GM23338 (cell line): Measurements from ENCODE around the gene TEX54.

Experiments
- CREB1 ChIP-seq: fragments of 250-450 bp; sonication (Bioruptor Pico); IDR thresholded peaks from 2 replicates; pipeline ENCODE4 v1.5.0; 2020; ENCODE audit warnings: low read depth, mild to moderate bottlenecking, moderate library complexity
- EZH2 ChIP-seq: fragments of 200-600 bp; sonication (generic); IDR thresholded peaks from one replicate; pipeline ENCODE4 v1.8.0; 2017; ENCODE audit warnings: antibody characterized with exemption, mild to moderate bottlenecking, low read depth; ENCODE audit not compliant: unreplicated experiment
- EZH2phosphoT487 ChIP-seq: fragments of 200-600 bp; sonication (generic); IDR thresholded peaks from one replicate; pipeline ENCODE4 v1.8.1; 2018; ENCODE audit warnings: antibody characterized with exemption; ENCODE audit not compliant: unreplicated experiment
- JUNB ChIP-seq: IDR thresholded peaks from one replicate; pipeline ENCODE4 v1.6.1; 2016; ENCODE audit warnings: antibody characterized with exemption; ENCODE audit not compliant: unreplicated experiment
- NANOG ChIP-seq: IDR thresholded peaks from 2 replicates; pipeline ENCODE4 v1.6.1; 2016; ENCODE audit warnings: antibody characterized with exemption, borderline replicate concordance
- POLR2AphosphoS5 ChIP-seq: IDR thresholded peaks from 2 replicates; pipeline ENCODE4 v1.6.1; 2016; ENCODE audit warnings: antibody characterized with exemption, low read depth
- STAT1 ChIP-seq: IDR thresholded peaks from one replicate; pipeline ENCODE4 v1.6.1; 2016; ENCODE audit warnings: antibody characterized with exemption; ENCODE audit not compliant: unreplicated experiment
- ZNF114 ChIP-seq: fragments of 250-450 bp; sonication (Bioruptor Pico); IDR thresholded peaks from 2 replicates; pipeline ENCODE4 v1.5.0; 2020; ENCODE audit warnings: mild to moderate bottlenecking, moderate library complexity
- ZNF331 ChIP-seq: fragments of 250-450 bp; sonication (Bioruptor Pico); IDR thresholded peaks from 2 replicates; pipeline ENCODE4 v1.5.0; 2020; ENCODE audit warnings: low read depth, mild to moderate bottlenecking, moderate library complexity
- TF ChIP-seq, protein P1 (sequence below), 2 experiments: fragments of 200-600 bp in 1 of 2; sonication (generic) in 1 of 2; conservative IDR thresholded peaks; 2 replicates each; pipeline versions ENCODE4 v1.5.1 to v1.6.1; 2016 to 2017; ENCODE audit warnings: antibody characterized with exemption in 2 of 2, low read depth in 2 of 2, mild to moderate bottlenecking in 2 of 2, moderate library complexity in 1 of 2
- TF ChIP-seq, protein P2 (sequence below): IDR thresholded peaks from one replicate; pipeline ENCODE4 v1.6.1; 2018; ENCODE audit warnings: antibody characterized with exemption; ENCODE audit not compliant: unreplicated experiment
- TF ChIP-seq, protein P3 (sequence below): IDR thresholded peaks from 2 replicates; pipeline ENCODE4 v1.6.1; 2016; ENCODE audit warnings: antibody characterized with exemption
- TF ChIP-seq, protein P4 (sequence below): fragments of 250-450 bp; sonication (Bioruptor Pico); IDR thresholded peaks from 2 replicates; pipeline ENCODE4 v1.5.0; 2020; ENCODE audit warnings: mild to moderate bottlenecking, moderate library complexity

DNA sequence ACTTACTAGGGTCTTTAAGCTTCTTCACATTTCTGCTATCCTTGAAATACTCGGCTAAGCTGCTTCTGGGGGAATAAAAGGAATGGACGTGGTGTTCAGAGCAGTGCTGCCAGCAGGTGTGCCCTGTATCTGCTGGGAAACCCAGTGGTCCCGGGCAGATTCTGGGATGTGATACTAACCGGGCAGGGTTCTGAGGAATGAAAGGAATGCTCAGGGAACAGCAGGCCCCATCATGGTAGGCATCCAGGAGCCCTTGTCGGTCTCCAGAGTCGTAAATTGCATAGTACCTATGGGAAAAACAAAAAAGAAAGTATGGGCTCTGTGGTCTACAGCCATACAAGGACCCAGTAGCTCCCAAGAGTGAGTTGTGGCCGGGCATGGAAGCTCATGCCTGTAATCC, 36.4 kb downstream of the TEX54 start:
- TF ChIP-seq, protein P1, sequence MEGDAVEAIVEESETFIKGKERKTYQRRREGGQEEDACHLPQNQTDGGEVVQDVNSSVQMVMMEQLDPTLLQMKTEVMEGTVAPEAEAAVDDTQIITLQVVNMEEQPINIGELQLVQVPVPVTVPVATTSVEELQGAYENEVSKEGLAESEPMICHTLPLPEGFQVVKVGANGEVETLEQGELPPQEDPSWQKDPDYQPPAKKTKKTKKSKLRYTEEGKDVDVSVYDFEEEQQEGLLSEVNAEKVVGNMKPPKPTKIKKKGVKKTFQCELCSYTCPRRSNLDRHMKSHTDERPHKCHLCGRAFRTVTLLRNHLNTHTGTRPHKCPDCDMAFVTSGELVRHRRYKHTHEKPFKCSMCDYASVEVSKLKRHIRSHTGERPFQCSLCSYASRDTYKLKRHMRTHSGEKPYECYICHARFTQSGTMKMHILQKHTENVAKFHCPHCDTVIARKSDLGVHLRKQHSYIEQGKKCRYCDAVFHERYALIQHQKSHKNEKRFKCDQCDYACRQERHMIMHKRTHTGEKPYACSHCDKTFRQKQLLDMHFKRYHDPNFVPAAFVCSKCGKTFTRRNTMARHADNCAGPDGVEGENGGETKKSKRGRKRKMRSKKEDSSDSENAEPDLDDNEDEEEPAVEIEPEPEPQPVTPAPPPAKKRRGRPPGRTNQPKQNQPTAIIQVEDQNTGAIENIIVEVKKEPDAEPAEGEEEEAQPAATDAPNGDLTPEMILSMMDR (conservative IDR thresholded peaks at IDR 0.05; ENCODE audit: low read depth in 2 of 2), result no peak
- TF ChIP-seq JUNB (no peak), POLR2AphosphoS5 (no peak), EZH2 (no peak), NANOG (no peak), EZH2phosphoT487 (no peak), ZNF114 (no peak), ZNF331 (CRISPR knock-in tag) (no peak), CREB1 (CRISPR knock-in tag) (no peak), STAT1 (no peak)
- TF ChIP-seq, protein P2, sequence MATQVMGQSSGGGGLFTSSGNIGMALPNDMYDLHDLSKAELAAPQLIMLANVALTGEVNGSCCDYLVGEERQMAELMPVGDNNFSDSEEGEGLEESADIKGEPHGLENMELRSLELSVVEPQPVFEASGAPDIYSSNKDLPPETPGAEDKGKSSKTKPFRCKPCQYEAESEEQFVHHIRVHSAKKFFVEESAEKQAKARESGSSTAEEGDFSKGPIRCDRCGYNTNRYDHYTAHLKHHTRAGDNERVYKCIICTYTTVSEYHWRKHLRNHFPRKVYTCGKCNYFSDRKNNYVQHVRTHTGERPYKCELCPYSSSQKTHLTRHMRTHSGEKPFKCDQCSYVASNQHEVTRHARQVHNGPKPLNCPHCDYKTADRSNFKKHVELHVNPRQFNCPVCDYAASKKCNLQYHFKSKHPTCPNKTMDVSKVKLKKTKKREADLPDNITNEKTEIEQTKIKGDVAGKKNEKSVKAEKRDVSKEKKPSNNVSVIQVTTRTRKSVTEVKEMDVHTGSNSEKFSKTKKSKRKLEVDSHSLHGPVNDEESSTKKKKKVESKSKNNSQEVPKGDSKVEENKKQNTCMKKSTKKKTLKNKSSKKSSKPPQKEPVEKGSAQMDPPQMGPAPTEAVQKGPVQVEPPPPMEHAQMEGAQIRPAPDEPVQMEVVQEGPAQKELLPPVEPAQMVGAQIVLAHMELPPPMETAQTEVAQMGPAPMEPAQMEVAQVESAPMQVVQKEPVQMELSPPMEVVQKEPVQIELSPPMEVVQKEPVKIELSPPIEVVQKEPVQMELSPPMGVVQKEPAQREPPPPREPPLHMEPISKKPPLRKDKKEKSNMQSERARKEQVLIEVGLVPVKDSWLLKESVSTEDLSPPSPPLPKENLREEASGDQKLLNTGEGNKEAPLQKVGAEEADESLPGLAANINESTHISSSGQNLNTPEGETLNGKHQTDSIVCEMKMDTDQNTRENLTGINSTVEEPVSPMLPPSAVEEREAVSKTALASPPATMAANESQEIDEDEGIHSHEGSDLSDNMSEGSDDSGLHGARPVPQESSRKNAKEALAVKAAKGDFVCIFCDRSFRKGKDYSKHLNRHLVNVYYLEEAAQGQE, result no peak
- TF ChIP-seq, protein P3, sequence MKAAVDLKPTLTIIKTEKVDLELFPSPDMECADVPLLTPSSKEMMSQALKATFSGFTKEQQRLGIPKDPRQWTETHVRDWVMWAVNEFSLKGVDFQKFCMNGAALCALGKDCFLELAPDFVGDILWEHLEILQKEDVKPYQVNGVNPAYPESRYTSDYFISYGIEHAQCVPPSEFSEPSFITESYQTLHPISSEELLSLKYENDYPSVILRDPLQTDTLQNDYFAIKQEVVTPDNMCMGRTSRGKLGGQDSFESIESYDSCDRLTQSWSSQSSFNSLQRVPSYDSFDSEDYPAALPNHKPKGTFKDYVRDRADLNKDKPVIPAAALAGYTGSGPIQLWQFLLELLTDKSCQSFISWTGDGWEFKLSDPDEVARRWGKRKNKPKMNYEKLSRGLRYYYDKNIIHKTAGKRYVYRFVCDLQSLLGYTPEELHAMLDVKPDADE, result no peak
- TF ChIP-seq, protein P4, sequence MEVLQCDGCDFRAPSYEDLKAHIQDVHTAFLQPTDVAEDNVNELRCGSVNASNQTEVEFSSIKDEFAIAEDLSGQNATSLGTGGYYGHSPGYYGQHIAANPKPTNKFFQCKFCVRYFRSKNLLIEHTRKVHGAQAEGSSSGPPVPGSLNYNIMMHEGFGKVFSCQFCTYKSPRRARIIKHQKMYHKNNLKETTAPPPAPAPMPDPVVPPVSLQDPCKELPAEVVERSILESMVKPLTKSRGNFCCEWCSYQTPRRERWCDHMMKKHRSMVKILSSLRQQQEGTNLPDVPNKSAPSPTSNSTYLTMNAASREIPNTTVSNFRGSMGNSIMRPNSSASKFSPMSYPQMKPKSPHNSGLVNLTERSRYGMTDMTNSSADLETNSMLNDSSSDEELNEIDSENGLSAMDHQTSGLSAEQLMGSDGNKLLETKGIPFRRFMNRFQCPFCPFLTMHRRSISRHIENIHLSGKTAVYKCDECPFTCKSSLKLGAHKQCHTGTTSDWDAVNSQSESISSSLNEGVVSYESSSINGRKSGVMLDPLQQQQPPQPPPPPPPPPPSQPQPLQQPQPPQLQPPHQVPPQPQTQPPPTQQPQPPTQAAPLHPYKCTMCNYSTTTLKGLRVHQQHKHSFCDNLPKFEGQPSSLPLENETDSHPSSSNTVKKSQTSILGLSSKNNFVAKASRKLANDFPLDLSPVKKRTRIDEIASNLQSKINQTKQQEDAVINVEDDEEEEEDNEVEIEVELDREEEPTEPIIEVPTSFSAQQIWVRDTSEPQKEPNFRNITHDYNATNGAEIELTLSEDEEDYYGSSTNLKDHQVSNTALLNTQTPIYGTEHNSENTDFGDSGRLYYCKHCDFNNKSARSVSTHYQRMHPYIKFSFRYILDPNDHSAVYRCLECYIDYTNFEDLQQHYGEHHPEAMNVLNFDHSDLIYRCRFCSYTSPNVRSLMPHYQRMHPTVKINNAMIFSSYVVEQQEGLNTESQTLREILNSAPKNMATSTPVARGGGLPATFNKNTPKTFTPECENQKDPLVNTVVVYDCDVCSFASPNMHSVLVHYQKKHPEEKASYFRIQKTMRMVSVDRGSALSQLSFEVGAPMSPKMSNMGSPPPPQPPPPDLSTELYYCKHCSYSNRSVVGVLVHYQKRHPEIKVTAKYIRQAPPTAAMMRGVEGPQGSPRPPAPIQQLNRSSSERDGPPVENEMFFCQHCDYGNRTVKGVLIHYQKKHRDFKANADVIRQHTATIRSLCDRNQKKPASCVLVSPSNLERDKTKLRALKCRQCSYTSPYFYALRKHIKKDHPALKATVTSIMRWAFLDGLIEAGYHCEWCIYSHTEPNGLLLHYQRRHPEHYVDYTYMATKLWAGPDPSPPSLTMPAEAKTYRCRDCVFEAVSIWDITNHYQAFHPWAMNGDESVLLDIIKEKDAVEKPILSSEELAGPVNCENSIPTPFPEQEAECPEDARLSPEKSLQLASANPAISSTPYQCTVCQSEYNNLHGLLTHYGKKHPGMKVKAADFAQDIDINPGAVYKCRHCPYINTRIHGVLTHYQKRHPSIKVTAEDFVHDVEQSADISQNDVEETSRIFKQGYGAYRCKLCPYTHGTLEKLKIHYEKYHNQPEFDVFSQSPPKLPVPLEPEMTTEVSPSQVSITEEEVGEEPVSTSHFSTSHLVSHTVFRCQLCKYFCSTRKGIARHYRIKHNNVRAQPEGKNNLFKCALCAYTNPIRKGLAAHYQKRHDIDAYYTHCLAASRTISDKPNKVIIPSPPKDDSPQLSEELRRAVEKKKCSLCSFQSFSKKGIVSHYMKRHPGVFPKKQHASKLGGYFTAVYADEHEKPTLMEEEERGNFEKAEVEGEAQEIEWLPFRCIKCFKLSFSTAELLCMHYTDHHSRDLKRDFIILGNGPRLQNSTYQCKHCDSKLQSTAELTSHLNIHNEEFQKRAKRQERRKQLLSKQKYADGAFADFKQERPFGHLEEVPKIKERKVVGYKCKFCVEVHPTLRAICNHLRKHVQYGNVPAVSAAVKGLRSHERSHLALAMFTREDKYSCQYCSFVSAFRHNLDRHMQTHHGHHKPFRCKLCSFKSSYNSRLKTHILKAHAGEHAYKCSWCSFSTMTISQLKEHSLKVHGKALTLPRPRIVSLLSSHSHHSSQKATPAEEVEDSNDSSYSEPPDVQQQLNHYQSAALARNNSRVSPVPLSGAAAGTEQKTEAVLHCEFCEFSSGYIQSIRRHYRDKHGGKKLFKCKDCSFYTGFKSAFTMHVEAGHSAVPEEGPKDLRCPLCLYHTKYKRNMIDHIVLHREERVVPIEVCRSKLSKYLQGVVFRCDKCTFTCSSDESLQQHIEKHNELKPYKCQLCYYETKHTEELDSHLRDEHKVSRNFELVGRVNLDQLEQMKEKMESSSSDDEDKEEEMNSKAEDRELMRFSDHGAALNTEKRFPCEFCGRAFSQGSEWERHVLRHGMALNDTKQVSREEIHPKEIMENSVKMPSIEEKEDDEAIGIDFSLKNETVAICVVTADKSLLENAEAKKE (CRISPR knock-in tag), result no peak
